GM19397 (cell line): Measurements from ENCODE around the gene KRT9.
"Not testable (repeated sequence)": the region's sequence is repeated elsewhere in the genome, so short reads cannot be mapped to it uniquely, and the experiment has no call there.

Source experiments
- ATAC-seq: cut with Tn5 transposase; IDR thresholded peaks from one replicate; pipeline ENCODE4 v1.9.1; 2021; ENCODE audit warnings: mild to moderate bottlenecking, moderate library complexity; ENCODE audit not compliant: unreplicated experiment

Gene KRT9

DNA sequence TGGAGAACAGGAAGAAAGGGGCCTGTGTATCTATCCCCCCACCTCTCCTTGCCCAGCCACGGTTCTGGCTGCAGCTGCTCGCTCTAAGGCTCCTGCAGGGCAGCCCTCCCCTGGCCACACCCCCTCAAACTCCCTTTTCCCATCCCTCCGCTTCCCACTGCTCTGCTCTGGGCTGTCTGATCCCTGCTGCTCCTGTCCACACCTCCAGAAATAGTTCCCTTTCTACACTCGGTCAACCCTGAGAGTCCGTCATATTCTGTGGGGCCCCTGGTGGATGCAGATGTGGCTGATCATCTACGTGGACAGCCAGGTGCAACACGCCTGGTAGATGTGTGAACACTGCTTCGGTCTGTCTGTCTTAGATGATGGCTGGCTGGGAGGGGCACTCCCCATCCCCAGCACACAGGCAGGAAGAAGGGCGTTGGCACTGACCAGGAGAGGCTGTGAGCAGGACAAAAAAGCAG lies 24.4 kb downstream of the KRT9 start:
- no peak for ATAC-seq

DNA sequence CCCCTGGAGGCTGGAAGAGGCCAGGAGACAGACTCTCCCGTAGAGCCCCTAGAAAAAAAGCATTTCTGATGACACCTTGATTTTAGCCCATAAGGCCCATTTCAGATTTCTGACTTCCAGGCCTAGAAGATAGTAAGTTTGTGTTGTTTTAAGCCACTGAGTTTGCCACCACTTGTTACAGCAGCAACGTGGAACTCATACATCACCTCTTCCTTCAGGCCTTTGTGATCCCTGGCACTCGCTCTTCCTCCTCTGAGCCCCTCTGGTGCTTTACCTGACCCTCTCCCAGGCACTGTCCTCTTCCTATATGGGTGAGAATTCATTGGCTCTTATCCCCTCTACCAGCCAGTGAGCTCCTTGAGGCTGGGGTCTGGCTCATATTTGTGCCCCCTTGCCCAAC lies 25.0 kb downstream of the KRT9 start:
- no peak for ATAC-seq

DNA sequence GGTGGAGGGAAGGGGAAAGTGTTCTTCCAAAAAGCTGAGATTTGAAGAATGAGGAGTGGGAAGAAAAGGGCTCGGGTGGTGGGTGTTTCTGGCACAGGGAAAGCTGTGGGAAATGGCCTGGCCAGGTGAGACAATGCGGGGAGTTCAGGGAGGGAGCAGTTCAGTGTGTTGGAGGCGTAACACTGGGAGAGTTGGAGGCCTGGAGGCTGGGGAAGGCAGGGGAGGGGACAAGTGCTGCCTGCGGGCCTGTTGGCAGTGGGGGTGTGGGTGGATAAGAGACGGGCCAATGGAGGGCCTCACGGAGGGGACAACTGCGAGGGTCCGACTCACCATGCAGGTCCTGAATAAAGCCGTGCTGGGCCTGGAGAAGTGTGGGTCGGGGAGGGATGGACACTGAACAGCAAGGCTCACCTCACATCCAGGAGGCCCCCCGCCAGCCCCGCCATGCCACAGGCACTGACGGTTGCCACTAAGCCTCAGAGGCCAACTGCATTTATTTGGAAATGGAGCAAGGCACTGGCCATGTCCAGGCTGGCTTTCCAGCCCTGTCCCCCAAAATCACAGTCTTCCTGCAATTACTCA lies 25.9 kb downstream of the KRT9 start:
- no peak for ATAC-seq

DNA sequence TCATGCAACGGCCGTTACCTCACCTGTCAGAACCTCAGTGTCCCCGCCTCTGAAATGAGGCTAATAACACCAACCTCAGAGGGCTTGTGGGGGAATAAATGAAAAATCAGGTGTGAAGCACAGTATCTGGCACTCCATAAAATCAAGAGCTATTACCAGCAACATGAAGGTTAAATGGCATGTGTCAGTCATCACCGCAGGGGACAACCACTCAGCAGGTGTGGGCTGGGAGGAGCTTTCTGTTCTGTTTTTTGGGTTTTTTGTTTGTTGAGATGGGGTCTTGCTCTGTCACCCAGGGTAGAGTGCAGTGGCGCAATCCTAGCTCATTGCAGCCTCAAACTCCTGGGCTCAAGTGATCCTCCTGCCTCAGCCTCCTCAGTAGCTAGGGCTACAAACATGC lies 26.9 kb downstream of the KRT9 start:
- ATAC-seq, result no peak

DNA sequence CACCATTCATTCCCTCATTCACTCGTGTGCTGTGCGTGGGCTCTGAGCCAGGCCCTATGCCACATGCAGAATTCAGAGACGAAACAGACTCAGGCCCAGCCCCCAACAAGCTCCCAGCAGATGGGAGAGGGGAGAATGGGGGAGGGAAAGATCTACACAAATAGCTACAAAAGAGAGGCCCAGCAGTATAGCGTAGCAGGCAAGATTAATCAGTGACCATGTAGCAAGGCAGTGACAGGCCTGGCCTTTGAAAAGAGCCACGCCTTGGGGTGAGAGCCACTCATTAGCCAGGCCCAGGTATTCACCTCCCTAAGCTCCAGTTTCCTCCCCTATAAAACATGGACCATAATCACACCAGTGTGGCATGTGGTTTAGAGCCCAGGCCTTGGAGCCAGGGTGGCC lies 27.4 kb downstream of the KRT9 start:
- ATAC-seq, result no peak

DNA sequence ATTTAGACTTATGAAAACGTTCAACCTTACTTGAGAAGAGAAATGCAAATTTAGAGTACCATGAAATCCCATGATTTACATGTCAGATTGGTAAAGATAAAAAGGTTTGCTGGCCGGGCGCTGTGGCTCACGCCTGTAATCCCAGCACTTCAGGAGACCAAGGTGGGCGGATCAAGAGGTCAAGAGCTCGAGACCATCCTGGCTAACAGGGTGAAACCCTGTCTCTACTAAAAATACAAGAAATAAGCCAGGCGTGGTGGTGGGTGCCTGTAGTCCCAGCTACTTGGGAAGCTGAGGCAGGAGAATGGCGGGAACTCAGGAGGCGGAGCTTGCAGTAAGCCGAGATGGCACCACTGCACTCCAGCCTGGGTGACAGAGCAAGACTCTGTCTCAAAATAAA lies 29.1 kb downstream of the KRT9 start:
- not testable (repeated sequence) for ATAC-seq

DNA sequence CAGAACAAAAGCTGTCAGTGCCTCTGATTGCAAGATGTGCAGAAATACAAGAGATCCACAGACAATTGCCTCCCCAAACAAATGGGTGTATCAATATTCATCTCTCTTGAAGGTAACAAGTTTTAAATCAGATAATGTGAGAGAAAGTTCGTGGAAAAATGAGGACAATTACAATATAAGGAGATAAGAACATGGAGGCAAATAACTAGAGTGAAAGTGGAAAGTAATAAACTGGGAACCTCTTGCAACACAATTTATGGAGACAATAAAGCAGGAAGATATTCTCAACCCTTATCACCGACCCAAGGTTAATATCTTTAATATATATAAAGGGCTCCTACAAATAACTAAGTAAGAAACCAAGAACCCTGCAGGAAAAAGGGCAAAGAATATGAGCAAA lies 29.5 kb downstream of the KRT9 start:
- ATAC-seq, result no peak

DNA sequence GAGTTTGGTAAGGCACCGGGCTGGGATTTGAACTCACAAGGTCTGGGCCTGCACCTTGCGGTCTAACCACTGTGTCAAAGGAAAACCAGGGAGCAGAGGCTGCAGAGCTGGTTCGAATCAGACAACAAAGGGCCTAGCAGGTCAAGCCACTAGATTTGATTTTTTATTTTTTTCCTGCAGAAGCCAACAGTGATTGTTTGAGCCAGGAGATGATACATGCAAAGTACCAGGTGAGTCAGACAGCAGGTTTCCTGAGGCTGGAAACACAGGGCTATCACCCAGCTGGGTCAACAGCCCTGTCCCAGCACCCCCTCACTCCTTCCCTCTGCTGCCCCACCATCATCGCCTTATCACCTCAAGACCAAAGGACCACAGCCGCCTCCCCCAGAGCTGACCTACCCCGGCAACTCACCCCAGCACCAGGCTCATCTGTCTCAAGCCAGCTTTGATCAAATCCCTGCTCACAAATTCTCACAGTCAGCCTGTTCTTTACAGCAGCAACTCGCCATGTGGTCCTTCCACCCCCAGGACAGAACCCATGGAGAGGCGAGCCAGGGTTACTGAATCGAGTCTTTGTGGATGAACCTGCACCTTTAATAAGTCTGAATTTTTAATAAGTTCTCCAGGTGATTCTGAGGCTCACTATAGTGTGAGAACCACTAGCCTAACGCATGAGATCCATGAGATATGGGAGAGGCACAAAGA lies 30.8 kb downstream of the KRT9 start:
- ATAC-seq, result no peak

DNA sequence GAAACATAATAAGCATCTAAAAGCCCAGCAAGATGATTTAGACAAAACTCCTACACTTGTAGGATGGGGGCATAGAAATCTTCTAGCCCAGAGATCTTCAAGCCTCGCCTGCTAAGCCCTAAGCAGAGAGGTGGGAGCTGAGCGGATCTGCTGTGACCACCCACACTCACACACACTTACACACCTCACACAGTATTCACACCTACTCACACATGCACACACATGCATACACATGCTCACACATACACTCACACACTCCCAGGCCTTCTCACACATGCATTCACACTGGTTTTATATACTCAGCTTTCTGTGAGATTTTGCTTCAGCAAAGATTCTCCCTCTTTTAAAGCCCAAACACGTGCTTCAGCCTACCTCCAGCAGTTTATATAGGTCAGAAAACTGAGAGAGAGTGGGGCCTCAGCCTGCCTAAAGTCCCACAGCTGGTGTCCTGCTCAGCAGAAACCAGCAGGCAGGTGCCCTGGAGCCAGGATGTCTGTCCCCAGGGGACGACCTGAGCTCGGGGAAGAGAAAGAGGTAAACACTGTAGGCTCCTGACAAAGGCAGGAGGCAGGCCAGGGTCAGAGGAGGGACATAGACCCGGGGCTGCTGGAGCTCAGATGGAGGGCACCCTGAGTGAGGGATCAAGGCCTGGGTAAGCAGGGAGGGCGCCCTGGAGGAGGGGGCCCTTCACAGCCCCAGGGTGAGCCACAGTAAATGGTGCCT lies 31.7 kb downstream of the KRT9 start:
- no peak for ATAC-seq

DNA sequence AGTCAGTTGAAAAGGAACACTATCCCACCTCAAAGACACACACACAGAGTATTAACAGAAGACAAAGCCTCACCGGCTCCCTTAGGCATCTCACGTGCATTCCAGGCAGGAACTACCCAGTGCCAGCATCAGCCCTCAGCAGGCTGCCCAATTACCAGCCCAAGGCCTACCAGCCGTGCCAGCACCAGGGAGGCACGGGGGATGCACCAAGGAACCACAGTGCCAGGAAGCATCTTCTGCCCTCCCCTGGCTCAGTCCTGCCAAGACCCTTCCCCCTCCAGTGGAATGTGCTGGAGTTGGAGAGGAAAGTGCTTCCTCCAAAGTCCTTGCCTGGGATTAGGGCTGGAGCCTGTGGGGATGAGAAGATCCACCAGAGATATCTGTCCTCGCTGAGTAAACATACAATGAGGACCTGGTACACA lies 32.8 kb downstream of the KRT9 start:
- ATAC-seq, result no peak

DNA sequence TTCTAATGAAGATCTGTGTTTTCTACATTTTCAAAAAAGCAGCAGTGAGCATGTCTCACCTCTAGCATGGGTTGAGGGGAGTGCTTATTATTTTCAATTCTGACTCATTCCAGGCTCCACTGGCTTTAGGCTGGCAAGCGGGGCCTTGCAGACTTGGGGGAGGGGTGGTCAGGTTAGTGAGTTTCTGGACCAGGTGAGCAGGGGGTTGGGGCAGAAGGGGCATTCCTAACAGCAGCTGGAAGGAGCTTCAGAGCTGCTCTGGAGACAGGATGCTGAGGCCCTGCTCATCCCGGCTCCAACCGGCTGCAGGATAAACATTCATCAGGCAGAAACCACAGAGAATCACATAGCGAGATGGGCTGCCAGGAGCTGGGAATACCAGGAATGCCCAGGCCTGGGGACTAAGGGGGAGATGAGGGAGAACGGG lies 33.3 kb downstream of the KRT9 start:
- no peak for ATAC-seq

DNA sequence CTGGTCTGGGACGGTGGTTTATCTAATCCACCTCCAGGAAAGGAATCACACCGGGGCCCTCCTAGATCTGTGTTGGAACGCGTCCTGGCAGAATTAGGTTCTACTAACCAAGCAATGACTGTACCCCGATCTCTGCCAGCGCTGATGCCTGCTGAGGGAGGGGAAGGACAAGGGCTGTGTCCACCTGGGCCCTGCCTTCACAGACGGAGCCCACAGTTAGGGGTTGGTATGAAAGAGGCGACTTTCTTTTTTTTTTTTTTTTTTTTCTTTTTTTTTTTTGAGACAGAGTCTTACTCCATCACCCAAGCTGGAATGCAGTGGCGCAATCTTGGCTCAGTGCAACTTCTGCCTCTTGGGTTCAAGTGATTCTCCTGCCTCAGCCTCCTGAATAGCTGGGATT lies 33.9 kb downstream of the KRT9 start:
- no peak for ATAC-seq

DNA sequence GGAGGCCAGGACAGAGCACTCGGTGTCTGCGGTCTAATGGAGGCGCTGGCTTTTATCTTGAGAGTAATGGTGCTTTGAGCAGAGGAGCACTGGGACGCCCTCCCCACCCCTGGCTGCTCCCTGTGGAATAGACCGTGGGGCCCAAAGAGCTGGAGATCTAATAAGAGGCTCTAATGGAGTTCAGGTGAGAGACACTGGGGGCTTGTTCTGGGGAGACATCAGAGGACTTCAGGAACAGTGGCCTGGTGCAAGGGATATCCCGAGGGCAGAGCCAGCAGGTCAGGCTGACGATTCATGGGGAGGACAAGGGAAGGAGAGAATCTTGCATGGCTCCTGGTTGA lies 34.3 kb downstream of the KRT9 start:
- ATAC-seq, result no peak

DNA sequence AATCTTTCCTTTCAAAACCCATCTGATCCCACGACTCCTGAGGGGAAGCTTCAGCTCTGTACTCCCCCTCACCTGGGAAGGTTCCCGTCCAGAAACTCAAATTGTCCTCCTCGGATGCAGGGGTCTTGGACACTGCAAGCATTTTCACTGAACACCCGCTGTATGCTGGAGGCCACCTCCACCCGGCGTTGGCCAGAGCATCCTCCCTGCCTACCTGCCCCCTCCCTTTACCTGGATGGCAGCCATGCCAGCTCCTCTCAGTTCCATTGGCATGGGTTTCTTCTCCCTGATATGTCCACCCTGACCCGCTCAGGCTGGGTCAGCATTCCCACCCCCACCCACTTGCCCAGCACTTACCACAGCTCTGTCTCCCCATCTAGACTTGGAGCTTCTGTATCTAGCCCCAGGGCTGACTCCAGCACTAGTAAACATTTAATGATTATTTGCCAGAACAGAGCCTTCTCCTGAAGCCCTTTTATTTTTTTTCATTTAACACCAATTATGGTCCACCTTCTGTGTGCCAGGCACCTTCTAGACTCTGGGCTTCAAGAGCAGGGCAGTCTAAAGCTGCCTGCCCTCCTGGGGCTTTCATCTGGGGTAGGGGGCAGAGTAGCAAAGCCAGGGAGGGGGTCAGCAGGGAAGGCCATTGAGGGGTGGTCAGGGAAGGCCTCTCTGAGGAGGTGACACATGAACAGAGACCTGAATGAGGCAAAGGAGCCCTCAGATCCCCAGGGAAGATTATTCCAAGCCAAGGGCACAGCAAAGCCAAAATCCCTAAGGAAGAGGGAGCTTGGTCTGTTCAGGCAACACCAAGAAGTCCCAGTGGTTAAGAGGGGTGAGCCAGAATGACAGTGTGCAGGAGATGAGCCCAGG lies 34.9 kb downstream of the KRT9 start:
- no peak for ATAC-seq

DNA sequence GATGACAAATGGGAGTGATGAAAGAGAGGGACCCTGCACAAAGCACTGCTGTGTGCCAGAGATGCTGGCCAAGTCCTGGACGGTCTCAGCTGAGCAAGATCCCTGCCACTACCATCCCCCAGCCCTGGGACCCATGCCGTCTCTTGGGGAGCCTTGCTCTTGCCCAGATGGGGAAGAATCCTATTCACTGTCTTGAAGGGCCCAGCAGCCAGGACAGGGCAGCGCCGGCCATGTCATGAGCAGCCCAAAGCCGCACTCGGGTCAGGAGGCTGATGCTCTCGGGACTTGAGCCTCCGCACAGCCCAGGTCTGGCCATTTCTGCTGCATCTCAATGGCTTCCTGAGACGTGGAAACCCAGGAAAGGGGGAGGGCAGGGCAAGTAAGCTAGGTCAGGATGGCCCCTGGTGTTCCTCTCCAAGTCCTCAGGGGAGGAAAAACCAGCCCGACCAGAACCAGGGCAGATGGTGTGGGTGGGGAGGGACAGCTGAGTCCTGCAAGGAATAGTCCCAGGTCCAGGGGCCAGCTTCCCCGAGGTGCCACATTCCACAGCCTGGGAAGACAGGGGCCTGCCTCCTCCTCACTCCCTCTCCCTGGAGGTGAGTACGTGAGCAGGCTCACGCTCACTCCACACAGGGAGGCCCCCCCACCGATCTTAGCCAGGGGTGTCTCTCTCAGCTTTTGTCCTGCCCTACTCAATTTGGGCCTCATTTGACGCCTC lies 35.9 kb downstream of the KRT9 start:
- no peak for ATAC-seq

DNA sequence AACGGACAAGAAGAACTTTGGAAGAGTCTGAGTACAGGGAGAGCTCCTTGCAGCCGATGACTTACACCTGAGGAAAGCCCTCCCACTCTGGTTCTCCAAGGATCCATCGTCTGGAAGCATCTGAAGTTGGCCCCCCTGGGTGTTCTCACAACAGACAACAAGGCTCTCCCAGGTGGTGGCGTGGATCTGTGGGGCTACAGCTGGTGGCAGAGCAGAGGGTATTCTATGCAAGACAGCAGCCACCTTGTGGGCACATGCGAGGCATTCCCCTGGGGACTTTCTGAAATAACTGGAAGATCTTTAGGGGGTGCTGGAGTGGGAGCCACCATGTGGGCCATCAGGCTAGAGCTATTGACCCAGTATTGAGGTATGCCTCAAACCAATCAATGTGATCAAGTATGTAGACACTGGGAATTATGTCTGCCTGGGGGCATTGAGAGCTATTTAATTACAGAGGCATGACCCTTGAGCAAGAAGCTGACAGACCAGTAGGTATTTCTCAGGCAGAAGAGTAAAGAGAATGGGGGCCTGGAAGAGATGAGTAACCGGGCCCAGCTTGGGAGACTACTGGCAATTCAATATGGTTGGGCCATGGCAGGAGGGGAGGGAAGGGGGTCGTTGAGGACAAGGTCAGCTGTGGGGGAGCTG lies 36.8 kb downstream of the KRT9 start:
- no peak for ATAC-seq

DNA sequence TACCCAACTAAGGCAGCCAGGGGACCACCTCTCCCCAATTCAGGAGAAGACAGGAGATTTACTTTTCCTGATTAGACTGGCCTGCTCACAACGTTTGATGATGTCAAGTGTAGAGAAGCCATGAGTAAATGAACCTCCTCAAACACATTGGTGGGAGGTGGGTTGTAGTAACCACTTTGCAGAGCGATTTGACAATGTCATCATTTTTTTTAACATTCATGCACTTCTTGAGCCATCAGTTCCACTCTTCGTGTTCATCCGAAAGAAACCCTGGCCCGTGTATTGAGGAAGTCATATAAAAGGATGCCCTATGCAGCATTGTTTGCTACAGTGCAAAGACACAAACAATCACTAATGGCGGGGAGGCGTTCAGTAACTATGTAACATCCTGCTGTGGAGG lies 38.2 kb downstream of the KRT9 start:
- ATAC-seq, result no peak

DNA sequence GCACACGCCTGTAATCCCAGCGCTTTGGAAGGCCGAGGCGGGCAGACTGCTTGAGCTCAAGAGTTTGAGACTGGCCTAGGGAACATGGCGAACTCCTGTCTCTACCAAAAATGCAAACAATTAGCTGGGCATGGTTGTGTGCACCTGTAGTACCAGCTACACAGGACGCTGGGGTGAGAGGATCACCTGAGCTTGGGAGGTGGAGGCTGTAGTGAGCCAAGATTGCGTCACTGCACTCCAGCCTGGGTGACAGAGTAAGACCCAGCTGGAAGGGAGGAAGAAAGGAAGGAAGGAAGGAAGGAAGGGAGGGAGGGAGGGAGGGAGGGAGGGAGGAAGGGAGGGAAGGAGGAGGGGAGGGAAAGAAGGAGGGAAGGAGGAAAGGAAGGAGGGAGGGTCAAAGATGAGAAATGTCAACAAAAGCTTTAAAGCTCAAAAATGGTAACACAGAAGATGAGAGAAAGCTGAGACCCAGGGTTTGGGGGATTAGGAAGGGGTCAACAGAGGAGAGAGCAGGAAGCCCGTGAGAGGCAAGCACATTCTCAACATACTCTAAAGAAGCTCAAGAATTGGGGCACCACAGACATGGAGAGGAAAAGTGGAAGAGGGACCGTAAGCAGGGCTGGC lies 38.8 kb downstream of the KRT9 start:
- no peak for ATAC-seq

DNA sequence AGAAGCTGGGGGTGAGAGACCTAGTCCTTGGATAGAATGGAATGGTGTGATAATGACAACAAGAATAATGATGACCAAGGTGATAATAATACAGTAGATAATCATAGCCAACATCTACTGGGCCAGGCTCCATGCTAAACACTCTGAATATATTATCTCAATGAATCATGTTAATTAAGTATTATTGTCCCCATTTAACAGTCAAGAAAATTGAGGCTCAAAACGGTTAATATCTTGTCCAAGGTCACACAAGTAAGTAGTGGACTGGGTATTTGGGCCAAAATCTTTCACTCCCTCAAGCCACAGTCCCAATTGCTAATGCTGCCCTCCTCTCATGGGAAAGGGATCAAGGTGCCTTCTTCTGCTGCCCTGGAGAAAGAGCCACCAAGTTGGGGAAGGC lies 39.9 kb downstream of the KRT9 start:
- ATAC-seq, result no peak
